Sigmoid colon (tissue), 7 donors: ENCODE measurements around the gene LCORL. TPM values are rescaled to one million over a fixed set of nuclear protein-coding genes. Genes with fewer than 3 reads are reported as not detected.
A peak's percentile ranks its signal among the peaks of the same experiment; 100 is the strongest.

ENCODE experiments used
- DNase-seq: peaks from one replicate; pipeline ENCODE4 v3.0.0-alpha.2; 2019
- H3K27ac ChIP-seq, 4 donors: fragments of 200-600 bp; sonication (generic); one replicate each; pipeline ENCODE4 v1.5.1; 2016 to 2019; ENCODE audit warnings: mild to moderate bottlenecking in 1 of 4
- H3K27me3 ChIP-seq, 3 donors: fragments of 200-600 bp; sonication (generic); one replicate each; pipeline ENCODE4 v1.5.1; 2019; ENCODE audit warnings: mild to moderate bottlenecking in 1 of 3
- H3K36me3 ChIP-seq, 4 donors: fragments of 200-600 bp; sonication (generic); one replicate each; pipeline ENCODE4 v1.5.1; 2016 to 2019
- H3K4me1 ChIP-seq, 4 donors: fragments of 200-600 bp; sonication (generic); one replicate each; pipeline ENCODE4 v1.5.1; 2017 to 2019
- H3K4me3 ChIP-seq, 4 donors: fragments of 200-600 bp; sonication (generic); one replicate each; pipeline ENCODE4 v1.5.1; 2017 to 2019; ENCODE audit warnings: mild to moderate bottlenecking in 2 of 4, moderate library complexity in 1 of 4
- H3K9me3 ChIP-seq, 4 donors: fragments of 200-600 bp in 3 of 4; sonication (generic) in 3 of 4; one replicate each; pipeline versions ENCODE4 v1.5.1 to v1.6.1; 2013 to 2019
- CTCF ChIP-seq, 4 experiments: fragments of 450-650 bp in 3 of 4; fragments of 200-600 bp in 1 of 4; IDR thresholded peaks; one replicate each; pipeline ENCODE4 v1.5.1; 2016 to 2019; ENCODE audit warnings: antibody characterized with exemption in 4 of 4, mild to moderate bottlenecking in 3 of 4, moderate library complexity in 2 of 4
- EP300 ChIP-seq, 4 donors: sonication (generic); formaldehyde crosslinking; IDR thresholded peaks; one replicate each; pipeline ENCODE4 v1.6.1; 2017; ENCODE audit warnings: antibody characterized with exemption in 4 of 4
- POLR2A ChIP-seq, 2 donors: fragments of 450-650 bp; IDR thresholded peaks; one replicate each; pipeline ENCODE4 v1.6.1; 2016; ENCODE audit warnings: antibody characterized with exemption in 2 of 2, mild to moderate bottlenecking in 2 of 2, moderate library complexity in 2 of 2
- POLR2AphosphoS5 ChIP-seq, 4 donors: sonication (generic); formaldehyde crosslinking; IDR thresholded peaks; one replicate each; pipeline ENCODE4 v1.6.1; 2017; ENCODE audit warnings: antibody characterized with exemption in 4 of 4
- WGBS, 2 donors: extraction: QIAGEN DNeasy Blood & Tissue Kit; methylation state at CpG; one replicate each; pipeline ENCODE4 v1.1.7; 2013; 5-methylcytosine and 5-hydroxymethylcytosine counted together
- intact Hi-C: fragments of 100-400 bp; cut with DNase I; formaldehyde crosslinking; loops from one replicate; pipeline ENCODE4 v1.15.1; 2023
- polyA plus RNA-seq, 3 donors: library from polyadenylated mRNA; stranded (reverse); fragments of 200-250 nt; gene quantifications; one replicate each; pipeline ENCODE4 v1.2.3, GENCODE V29; 2013
- total RNA-seq, 4 donors: library from RNA; depleted of rRNA; stranded (reverse); fragments of >200 nt; gene quantifications; one replicate each; pipeline ENCODE4 v1.1.0, GENCODE V29; 2016
- donor health status: healthy with polysubstance abuse.
- donor health status: Bipolar disorder and iron deficiency.
- donor health status: healthy.

LCORL gene
- total RNA-seq (10 to 100 TPM; 27.5 to 46.0 (median 31.4) TPM), polyA plus RNA-seq (1 to 10 TPM; 3.2 to 4.2 (median 3.5) TPM)

- H3K9me3 ChIP-seq: no peaks in the 10 kb centered on the region
- peak in 3 of 4 donors; percentile 59 to 77 (median 63) for TF ChIP-seq POLR2AphosphoS5 (IDR thresholded peaks at IDR 0.05)
- peak in 1 of 2 donors; percentile 29 for TF ChIP-seq POLR2A (IDR thresholded peaks at IDR 0.05)
- TF ChIP-seq CTCF (IDR thresholded peaks at IDR 0.05): no peak
- peak in 1 of 4 donors; percentile 8 for TF ChIP-seq EP300 (IDR thresholded peaks at IDR 0.05)
- intact Hi-C loops: loop anchor here (1.0 kb wide), 1 partner anchor 212 kb away; the partner anchor contains the start of genes DCAF16 and NCAPG
- H3K4me3 ChIP-seq: peak within 1 kb of the TSS; percentile 87 to 98 (median 96)
- peak within 1 kb of the TSS; percentile 92 to 97 (median 96) for H3K27ac ChIP-seq
- no peaks in the 10 kb centered on the region for H3K27me3 ChIP-seq
- DNase-seq: peak; percentile 97
- H3K36me3 ChIP-seq: no peaks in the 10 kb centered on the region
- WGBS, 2 donors: 0 to 1% methylated on average over 70 to 71 of the region's 71 CpGs
- H3K4me1 ChIP-seq: peaks cover 0 to 16% (median 11%) of the 10 kb centered on the region in 4 donors
These were observed at the start of gene LCORL for GRCh38 chr4:18021720-18022571. Gene LCORL (minus strand): TSS chr4:18021755. CDS start chr4:18021751, 4 bp downstream.

- no peak for DNase-seq
- TF ChIP-seq POLR2AphosphoS5 (IDR thresholded peaks at IDR 0.05) (no peak), CTCF (IDR thresholded peaks at IDR 0.05) (no peak)
- Histone ChIP-seq H3K4me1 (no peaks in the 10 kb centered on the region), H3K9me3 (no peaks in the 10 kb centered on the region), H3K36me3 (no peaks in the 10 kb centered on the region), H3K27ac (no peak overlapping the region), H3K27me3 (no peaks in the 10 kb centered on the region), H3K4me3 (no peak overlapping the region)
- intact Hi-C loops: no loop called here
- WGBS, 2 donors: 62 to 85% methylated on average over 4 of the region's 4 CpGs
These were observed 48.3 kb upstream of the LCORL start for GRCh38 chr4:18069810-18070209.

- Histone ChIP-seq H3K9me3 (no peaks in the 10 kb centered on the region), H3K36me3 (no peaks in the 10 kb centered on the region), H3K4me1 (no peaks in the 10 kb centered on the region), H3K27me3 (no peaks in the 10 kb centered on the region), H3K4me3 (no peak overlapping the region), H3K27ac (no peak overlapping the region)
- WGBS, 2 donors: 85 to 94% methylated on average over 2 of the region's 2 CpGs
- no peak for TF ChIP-seq CTCF (IDR thresholded peaks at IDR 0.05)
- TF ChIP-seq POLR2AphosphoS5 (IDR thresholded peaks at IDR 0.05): no peak
- TF ChIP-seq EP300 (IDR thresholded peaks at IDR 0.05): no peak
- TF ChIP-seq POLR2A (IDR thresholded peaks at IDR 0.05): no peak
- DNase-seq: no peak
- intact Hi-C loops: no loop called here
These were observed 45.5 kb upstream of the LCORL start for GRCh38 chr4:18067031-18067430.

GRCh38 chr4:18063079-18063478, 41.5 kb upstream of the LCORL start:
- H3K4me3 ChIP-seq: no peak overlapping the region
- intact Hi-C loops: no loop called here

More at GRCh38 chr4:18063079-18063478, 41.5 kb upstream of the LCORL start:
- Histone ChIP-seq H3K4me1 (no peaks in the 10 kb centered on the region), H3K36me3 (no peaks in the 10 kb centered on the region), H3K9me3 (no peaks in the 10 kb centered on the region), H3K27ac (no peak overlapping the region), H3K27me3 (no peaks in the 10 kb centered on the region)
- TF ChIP-seq CTCF (IDR thresholded peaks at IDR 0.05) (no peak), POLR2A (IDR thresholded peaks at IDR 0.05) (no peak), EP300 (IDR thresholded peaks at IDR 0.05) (no peak), POLR2AphosphoS5 (IDR thresholded peaks at IDR 0.05) (no peak)
- no peak for DNase-seq
